ENCODE measurements around the gene ADD3. TPM values are rescaled to one million over a fixed set of nuclear protein-coding genes. Genes with fewer than 3 reads are reported as not detected.

ADD3 gene
- total RNA-seq, 1 donor from 2014 or later, result 341 TPM

DNA sequence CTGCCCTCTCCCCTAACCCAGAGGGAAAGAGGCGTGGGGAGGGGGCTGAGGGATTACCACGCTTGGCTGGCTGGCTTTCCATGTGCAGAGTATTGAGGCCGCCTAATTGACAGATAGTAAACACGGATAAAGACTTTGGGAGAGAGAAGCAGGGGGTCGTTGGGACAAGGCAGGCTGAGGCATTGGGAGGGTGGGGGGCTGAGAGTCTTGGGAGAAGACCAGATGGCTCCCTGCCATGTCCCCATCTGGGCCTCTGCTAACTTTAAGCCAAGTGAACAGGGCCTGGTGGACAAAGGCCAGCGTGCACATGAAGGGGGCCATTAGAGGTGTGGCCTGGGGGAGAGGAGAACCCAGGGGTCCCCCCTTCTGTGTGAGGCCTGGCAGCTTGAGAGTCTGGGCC lies 144.2 kb downstream of the ADD3 start:
- no peak for DNase-seq (ENCODE audit: low read depth)

DNA sequence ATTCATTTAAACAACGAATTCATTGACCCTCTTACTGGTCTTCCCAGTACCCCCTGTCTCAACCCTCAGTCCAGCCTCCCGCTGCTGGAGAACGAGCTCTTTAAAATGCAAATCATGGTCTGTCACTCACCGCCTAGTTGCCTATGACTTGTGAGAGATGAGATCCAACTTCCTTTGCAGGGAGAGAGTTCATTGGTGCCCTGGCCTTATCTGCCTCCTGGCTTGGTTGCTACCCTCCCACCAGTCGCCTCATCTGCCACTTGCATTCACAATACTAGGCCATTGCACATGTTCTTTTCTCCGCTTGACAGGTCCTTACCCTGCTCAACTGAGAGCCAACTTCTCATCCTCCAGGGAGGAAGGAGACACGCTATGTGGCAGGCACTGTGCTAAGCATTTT lies 145.6 kb downstream of the ADD3 start:
- DNase-seq (ENCODE audit: low read depth), result no peak

DNA sequence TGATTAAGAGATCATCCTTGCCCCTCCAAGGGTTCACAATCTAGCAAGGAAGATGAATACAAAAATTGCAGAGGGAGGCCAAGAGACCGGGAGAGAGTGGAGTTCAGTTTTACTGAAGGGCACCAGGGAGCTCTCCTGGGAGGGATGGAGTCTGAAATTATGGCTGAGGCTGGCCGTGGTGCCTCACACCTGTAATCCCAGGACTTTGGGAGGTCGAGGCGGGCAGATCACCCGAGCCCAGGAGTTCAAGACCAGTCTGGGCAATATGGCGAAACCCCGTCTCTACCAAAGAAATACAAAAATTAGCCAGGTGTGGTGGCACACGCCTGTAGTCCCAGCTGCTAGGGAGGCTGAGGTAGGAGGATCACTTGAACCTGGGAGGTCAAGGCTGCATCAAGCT lies 148.3 kb downstream of the ADD3 start:
- no peak for DNase-seq (ENCODE audit: low read depth)

DNA sequence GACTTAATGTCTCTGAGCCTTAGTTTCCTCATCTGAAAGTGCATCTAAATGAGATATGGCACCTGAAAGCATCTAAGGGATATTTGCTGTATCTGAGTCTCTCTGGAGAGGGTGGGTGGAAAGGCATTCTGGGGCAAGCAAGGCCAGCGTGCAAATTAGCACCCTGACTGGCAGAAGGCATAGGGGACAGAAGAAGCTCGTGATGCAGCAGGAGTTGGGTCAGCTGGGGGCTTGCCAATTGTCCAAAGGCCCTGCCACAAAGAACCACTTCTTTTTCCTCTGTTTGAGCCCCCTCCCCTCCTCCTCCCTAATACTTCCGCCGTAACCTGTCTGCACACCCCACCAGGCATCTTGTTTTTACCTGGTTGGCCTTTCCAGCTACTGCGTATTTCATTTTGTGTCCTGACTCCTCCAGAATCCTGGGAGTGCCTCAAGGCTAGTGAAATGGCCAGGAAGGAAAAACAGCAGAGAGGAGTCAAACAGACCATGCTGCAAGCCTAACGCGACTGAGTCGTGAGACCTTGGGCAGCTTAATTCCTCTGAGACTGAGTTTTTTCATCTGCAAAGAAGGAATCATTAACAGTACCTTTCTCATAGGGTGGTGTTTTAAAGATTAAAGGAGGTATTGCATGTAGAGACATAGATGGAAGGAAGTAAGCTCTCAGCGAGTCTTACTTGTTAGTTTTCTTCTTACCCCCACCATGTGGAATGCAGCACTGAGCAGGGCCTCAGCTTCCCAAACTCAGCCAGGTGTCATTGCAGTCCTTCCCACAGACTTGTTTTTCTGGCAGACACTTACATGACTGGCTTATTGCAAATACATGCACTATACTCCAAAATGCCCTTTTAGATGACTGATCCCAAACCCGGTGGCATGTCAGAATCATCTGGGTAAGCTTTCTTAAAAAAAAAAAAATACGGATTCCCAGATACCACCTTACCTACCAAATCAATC lies 150.5 kb downstream of the ADD3 start:
- DNase-seq (ENCODE audit: low read depth), result no peak

DNA sequence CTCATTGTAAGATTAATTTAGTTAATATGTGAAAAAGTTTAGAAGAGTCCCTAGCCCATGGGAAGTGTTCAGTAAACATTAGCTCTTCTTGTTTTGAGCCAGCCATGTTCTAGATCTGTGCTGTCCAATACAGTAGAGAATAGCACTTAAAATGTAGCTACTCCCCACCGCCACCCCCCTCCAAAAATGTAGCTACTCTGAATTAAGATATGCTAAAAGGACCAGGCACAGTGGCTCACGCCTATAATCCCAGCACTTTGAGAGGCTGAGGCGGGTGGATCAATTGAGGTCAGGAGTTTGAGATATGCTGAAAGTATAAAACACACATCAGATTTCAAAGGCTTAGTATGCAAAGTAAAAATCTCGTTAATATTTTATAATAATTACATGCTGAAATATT lies 152.3 kb downstream of the ADD3 start:
- no peak for DNase-seq (ENCODE audit: low read depth)

DNA sequence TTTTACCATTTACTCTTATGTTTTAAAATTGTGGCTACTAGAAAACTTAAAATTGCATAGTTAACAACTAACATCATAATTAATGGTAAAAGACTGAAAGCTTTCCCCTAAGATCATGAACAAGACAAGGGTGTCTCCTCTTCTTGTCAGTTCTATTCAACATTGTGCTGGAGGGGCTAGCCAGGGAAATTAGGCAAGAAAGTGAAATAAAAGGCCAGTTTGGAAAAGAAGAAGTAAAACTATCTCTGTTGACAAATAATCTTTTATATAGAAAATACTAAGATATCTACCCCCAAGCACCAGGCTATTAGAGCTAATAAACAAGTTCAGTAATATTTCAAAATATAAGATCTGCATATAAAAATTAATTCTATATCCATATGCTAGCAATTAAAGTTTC lies 152.7 kb downstream of the ADD3 start:
- no peak for DNase-seq (ENCODE audit: low read depth)

DNA sequence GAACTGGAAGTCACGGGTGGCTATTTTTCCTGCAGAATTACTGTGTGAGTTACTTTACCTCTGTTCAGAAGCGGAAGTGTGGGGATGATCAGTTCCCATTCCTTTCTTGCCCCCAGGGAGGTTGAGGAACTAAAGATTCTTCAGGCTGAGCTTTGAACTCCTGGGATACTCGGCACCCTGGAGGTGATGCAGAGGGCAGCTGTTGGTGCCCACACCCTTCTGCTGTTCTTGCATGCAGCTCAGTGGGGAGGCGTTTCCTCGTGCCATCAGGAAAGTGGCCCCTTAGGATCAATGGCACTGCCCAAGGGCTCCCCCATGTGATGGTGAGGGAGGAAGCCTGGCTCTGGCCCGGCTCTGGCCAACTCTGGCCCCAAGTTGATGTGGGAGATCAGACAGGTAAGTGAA lies 155.0 kb downstream of the ADD3 start:
- no peak for DNase-seq (ENCODE audit: low read depth)

DNA sequence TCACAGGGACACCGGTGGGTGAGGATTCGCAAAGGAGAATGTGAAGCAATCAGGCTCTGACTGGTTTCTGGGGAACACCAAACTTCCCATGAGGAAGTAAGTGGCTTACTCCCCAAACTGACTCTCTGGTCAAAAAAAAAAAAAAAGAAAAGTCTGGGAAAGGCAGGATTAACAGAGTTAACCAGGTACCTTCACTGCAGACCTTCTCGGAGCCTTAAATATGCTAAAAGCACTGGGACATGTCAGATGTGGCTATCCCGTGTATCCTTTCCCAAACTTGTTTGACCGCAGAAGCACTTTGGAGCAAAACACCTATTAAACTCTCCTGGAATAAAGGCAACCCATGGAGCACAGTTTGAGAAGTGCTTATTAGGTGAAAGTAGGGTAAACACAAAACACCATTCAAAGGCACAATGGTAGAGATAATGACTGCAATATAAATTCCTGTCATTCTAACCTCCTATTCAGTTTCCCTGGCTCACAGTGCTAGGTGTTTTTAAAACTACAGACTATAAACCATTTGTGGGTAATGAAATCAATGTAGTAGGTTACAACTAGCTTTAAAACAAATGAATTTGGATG lies 155.5 kb downstream of the ADD3 start:
- DNase-seq (ENCODE audit: low read depth), result no peak

DNA sequence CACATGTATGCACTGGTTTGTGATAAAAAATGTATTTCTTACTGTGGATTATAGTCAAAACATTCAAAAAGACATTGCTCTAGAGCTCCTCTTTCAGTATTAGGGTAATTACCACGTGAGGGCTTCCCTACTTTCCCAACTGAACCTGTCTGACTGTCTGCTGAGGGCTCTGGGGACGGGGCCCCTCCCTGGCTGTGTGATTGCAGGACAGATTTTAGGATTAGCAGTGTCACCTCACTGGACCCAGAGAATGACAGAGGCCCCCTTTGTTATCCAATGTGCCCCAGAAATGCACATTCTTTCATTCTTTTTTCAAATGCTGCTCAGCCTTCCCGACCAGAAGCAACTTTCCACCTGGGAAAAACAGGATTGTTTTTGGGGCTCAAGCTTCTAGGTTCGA lies 156.1 kb downstream of the ADD3 start:
- no peak for DNase-seq (ENCODE audit: low read depth)

DNA sequence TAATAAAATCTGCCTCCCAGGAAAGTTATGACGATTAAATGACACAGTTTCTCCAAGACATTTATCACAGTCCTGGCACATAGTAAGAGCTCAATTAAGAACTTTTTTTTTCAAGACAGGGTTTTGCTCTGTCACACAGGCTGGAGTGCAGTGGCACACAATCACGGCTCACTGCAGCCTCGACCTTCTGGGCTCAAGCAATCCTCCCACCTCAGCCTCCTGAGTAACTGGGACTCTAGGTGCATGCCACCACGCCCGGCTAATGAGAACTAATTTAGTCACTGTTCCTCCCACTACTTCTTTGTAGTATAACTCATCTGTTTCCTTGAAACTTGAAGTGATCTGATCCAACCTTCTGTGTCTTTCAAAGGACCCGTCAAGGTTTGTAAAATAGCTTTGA lies 157.5 kb downstream of the ADD3 start:
- DNase-seq (ENCODE audit: low read depth), result no peak

DNA sequence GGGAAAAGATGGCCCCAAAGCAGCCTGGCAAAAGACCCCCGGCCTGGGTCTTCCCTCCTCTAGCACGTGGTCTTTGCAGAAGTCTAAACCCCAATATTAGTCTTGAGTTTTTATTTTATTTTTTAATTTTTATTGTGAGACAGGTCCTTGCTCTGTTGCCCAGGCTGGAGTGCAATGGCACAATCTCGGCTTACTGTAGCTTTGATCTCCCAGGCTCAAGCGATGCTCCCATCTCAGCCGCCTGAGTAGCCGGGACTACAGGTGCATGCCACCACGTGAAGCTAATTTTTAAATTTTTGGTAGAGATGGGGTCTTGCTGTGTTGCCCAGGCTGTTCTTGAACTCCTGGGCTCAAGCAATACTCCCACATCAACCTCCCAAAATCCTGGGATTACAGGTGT lies 159.4 kb downstream of the ADD3 start:
- DNase-seq (ENCODE audit: low read depth), result no peak

DNA sequence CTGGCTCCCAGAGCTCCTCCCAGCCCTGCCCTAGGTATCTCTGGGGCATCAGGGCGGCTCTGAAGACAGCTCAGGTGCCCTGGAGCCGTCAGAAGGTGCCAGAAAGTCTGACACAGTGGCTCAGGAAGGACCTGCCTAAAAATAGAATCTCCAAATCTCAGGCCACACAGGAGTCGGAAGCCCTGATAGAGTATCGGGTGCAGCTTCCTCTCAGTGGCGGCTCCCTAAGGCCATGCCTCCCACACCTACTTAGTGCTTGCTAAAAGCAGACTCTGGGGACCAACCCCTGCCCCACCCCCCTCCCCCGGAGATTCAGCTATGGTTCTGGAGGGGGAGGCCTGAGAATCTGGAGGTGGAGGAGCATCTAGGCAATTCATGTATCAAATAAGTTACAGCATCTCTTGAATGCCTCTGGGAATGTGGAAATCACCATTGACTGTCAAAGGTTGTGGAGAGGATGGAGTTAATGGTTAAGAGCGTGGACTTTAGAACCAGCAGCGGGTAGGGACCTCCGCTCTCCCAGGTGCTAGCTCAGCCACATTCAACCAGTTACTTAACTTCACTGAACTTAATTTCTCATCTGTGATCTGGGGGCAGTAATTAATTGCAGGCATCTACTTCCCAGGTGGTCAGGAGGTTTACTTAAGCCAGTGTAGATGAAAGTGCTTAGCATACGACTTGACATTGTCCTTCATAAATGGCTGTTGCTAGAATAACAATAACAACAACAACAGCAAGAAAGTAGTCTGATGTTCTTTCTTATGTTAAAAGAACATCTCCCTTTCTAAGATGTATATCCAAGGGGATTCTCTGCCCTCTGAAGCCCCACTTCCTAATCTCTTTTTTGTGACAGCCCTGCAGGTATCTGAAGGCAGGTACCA lies 161.1 kb downstream of the ADD3 start:
- peak; percentile 7 for DNase-seq (ENCODE audit: low read depth)

DNA sequence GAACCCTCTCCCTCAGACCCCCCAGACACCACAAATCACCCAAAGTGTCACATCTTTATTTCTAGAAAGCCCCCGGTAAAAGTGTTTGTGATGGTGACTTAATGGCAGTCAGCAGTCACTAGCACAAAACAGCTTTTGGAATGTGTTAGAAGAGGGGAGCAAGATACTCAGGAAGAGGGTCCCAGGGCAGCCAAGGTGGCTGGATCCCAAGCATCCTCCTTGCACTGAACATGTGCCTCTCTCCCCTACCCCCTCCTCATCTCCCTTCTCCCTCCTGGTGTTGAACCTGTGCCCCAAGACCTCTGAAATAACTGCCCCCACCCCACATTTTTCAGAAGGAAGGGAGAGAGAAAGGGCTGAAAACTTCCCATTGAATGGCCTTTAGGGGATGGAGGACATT lies 161.8 kb downstream of the ADD3 start:
- DNase-seq (ENCODE audit: low read depth), result no peak

DNA sequence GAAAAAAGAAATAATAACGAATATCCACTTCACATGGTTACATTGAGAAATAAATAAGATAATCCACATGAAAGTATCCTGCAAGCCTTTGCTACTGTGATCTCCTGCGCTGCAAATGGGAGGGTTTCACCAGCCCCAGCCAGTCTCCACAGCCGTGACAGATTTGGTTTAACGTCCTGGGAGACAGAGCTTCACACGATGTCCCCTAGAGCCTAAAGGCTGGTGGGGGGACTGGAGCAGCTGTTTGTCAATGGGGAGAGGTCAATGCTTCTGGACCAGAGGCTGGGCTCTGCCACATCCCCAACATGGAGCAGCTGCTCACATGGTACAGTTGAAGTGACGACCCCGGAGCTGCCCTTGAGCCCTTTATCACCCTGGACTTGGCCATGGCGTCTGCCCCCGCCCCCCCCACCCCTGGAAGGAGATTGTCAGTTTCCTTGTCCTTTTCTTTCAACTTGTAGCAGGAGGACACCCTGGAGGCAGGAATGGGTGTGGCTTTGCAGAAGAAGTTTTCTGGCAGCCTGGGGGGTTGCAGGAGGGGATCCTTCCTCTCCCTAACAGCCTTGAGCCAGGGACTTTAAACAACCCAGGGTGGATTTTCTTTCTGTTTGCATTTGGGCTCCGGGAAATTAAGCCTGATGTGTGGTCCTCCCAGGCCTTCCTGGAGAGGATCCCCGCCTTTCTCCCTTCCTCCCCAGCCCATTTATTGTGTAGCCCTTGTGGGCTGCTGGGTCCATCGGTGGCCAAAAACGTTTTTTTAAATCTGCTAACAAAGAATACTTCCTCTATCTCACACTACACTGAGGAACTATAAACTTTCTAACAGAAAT lies 162.6 kb downstream of the ADD3 start:
- DNase-seq (ENCODE audit: low read depth), result no peak

DNA sequence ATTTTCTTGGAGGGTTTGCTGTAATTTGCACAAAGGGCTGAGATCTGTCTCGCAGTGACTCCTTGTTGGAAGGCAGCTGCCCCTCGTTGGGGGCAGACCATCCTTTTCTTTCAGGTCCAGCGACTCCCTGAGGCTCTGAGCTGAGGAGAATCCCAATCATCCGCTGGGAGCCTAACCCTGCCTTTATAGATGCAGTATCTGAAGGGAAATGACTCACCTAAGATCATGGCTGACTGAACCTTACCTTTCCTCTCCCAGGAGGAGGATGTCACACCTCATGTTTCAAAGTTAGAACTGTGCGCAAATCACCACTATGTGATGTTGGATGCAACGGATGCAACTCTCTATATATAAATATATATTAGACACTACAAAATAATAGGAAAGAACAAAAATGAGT lies 163.2 kb downstream of the ADD3 start:
- peak; percentile 60 for DNase-seq (ENCODE audit: low read depth)

DNA sequence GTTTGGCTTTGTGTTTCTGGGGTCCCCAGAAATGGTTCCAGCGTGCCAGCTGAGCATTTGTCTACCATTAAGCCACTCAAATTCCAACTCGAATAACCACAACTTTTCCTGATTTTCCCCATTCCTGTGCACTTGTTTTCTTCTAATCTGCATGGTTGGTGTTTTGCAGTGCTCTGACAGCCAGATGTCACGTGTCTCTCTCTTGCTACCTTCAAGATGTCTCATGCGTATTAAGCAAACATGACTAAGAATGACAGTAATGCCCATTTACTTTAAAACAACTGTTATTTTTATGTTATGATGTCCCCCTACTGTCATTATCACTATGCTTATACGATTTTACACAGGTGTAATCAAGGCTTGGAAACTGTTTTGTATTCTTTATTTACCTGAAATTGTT lies 164.4 kb downstream of the ADD3 start:
- DNase-seq (ENCODE audit: low read depth), result no peak

DNA sequence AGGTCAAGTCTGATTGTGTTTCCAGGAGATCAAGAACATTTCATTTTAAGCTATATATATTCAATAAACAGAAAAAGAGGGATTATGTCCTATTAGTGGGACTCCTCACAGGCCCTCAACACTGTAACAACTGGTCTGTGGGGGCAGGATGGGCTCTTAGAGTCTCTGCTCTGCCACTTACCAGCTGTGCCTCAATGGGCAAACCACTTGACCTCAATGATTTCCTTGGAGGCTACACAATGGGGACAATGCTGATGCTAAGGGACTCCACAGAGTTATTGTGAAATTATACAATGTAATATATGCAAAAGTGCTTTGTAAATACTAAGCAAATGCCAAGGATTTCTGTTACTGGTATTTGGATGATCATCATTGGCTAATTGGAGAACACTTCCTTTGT lies 166.4 kb downstream of the ADD3 start:
- no peak for DNase-seq (ENCODE audit: low read depth)

DNA sequence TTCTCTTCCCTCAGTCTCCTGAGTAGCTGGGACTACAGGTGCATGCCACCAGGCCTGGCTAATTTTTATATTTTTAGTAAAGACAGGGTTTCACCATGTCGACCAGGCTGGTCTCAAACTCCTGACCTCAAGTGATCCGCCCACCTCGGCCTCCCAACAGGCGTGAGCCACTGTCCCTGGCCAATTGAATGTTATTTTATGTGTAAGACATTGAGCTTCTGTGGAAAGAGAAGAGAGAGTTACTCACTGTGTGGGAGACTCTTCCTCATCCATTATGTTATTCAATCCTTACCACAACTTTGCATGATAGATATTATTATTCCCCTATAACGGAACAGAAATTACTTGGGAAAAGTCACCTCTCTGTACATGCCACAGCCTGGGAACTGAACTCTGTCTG lies 167.0 kb downstream of the ADD3 start:
- no peak for DNase-seq (ENCODE audit: low read depth)

DNA sequence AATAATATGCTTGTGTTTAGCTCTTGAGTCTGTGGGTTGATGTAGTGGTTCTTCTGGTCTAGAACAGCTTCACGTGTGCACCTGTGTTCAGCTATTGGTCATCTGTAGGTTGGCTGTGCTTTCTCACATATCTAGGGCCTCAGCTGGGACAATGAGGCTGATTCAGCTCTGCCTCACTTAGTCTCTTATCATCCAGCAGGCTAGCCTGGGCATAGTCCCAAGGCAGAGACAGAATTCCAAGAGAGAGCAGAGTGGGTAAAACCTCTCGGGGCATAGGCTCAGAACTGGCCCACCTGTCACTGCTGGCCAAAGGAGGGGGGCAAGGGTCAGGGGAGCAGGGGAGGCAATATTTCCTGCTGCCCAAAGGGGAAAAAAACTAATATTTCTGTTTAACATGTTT lies 167.6 kb downstream of the ADD3 start:
- no peak for DNase-seq (ENCODE audit: low read depth)

DNA sequence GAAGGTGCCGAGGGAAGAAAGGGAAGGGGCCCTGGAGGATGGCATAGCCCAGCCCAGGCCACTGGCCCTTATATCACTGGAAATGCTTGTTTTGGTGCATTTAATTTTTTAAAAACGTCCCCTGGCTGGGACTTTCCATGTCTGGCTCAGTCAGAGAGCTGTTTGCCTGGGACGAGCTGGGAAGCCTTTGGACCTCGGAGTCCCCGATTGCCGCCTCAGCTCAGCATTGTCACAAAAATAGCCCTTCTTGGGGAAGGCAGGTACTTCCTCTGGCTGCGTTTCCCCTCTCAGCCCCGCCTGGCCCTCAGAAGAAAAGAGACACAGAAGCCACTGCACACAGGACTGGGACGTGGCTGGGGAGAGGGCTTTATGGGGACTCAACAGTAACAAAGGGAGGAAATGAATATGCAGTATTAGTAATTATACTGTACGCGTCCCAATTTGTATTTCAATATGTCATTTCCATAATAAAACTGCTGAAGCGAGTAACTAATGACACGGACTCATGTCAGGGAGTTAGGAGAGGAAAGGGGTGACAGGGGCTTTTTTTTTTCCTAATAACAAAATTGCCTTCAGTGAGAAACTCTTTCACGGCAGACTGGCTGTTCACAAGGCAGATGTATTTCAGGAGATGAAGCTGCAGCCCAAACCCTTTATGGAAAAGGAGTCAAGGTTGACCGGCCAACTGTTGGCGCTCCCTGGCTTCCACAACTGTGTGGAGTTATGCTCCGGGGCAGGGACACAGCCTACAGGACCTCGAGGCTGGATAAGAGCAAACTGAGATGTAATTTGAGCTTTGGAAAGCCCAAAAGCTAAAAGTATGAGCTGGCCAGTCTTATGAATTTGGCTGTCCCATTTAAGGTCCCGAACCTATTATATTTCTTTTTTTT lies 168.6 kb downstream of the ADD3 start:
- DNase-seq (ENCODE audit: low read depth), result peak; percentile 2

DNA sequence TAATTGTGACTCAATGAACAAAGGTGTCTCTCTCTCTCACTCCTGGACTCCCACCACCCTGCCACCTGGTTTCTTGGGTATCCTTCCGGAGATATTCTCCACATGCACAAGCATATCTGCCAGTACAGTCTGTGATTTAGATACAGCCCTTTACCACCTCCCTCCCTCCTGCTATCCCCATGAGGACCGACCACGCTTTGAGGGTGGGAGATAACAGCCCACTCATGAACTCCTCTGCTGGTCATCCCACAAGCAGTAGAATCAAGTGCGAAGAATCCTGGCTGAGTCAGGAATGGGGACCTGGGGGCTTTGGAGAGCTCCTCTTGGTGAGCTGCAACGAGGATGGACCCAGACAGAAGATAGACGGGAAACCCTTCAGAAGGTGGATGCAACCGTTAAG lies 171.4 kb downstream of the ADD3 start:
- no peak for DNase-seq (ENCODE audit: low read depth)

All from renal cortical epithelial cell (primary cell).